ENCODE measurements around the gene KAZN.

KAZN gene

GRCh38 chr1:14820295-14821085 lies 222.0 kb downstream of the KAZN start:
- H3K4me1 ChIP-seq (ENCODE audit: control insufficient read depth, insufficient read depth, low read length) = no peaks in the 10 kb centered on the region
- no peak overlapping the region for H3K27ac ChIP-seq (ENCODE audit: extremely low read depth, low read depth, low read length)
- no peak overlapping the region for H3K4me3 ChIP-seq (ENCODE audit: low read depth, low read length)
- TF ChIP-seq ZNF433 (tag by site-specific recombination; IDR thresholded peaks at IDR 0.05; ENCODE audit: low read depth) = no peak
- no peak for TF ChIP-seq ZNF366 (tag by site-specific recombination; conservative IDR thresholded peaks at IDR 0.05)
- H3K9me3 ChIP-seq (ENCODE audit: control insufficient read depth, insufficient read depth, low read depth, low read length) = no peaks in the 10 kb centered on the region
- POLR2A ChIA-PET = no interaction called here
- CTCF ChIA-PET = no interaction called here
- no peaks in the 10 kb centered on the region for H3K36me3 ChIP-seq (ENCODE audit: control insufficient read depth in 2 of 2, insufficient read depth in 1 of 2, low read length in 2 of 2)

GRCh38 chr1:14822493-14822892 lies 224.0 kb downstream of the KAZN start:
- no peak for TF ChIP-seq AEBP2 (tag by site-specific recombination; IDR thresholded peaks at IDR 0.05; ENCODE audit: borderline replicate concordance)
- no peak for TF ChIP-seq ZNF623 (tag by site-specific recombination; IDR thresholded peaks at IDR 0.05)
- TF ChIP-seq ZNF596 (tag by site-specific recombination; IDR thresholded peaks at IDR 0.05) = no peak
- no peak for TF ChIP-seq ZFP41 (tag by site-specific recombination; IDR thresholded peaks at IDR 0.05; ENCODE audit: borderline replicate concordance)
- no peak for TF ChIP-seq HOXC10 (CRISPR knock-in tag; IDR thresholded peaks at IDR 0.05)
- TF ChIP-seq ZNF571 (tag by site-specific recombination; IDR thresholded peaks at IDR 0.05) = no peak
- TF ChIP-seq ZNF645 (tag by site-specific recombination; IDR thresholded peaks at IDR 0.05) = no peak
- TF ChIP-seq ZNF311 (tag by site-specific recombination; IDR thresholded peaks at IDR 0.05; ENCODE audit: borderline replicate concordance) = no peak
- no peak for TF ChIP-seq SP7 (tag by site-specific recombination; IDR thresholded peaks at IDR 0.05)
- TF ChIP-seq ZNF398 (tag by site-specific recombination; IDR thresholded peaks at IDR 0.05) = no peak
- TF ChIP-seq ZNF302 (tag by site-specific recombination; IDR thresholded peaks at IDR 0.05; ENCODE audit: low read depth) = no peak
- no peak for TF ChIP-seq WT1 (tag by site-specific recombination; IDR thresholded peaks at IDR 0.05)
- no peak for TF ChIP-seq TSHZ1 (tag by site-specific recombination; IDR thresholded peaks at IDR 0.05; ENCODE audit: borderline replicate concordance)
- H3K36me3 ChIP-seq (ENCODE audit: control insufficient read depth in 2 of 2, insufficient read depth in 1 of 2, low read length in 2 of 2) = no peaks in the 10 kb centered on the region
- no peaks in the 10 kb centered on the region for H3K9me3 ChIP-seq (ENCODE audit: control insufficient read depth, insufficient read depth, low read depth, low read length)
- ChIA-PET CTCF (interaction anchor here (0.7 kb wide), 1 partner anchor 193 kb away, joined by 3 read pairs; no protein-coding TSS in a partner anchor), POLR2A (no interaction called here)
- H3K4me3 ChIP-seq (ENCODE audit: low read depth, low read length) = no peak overlapping the region
- H3K4me1 ChIP-seq (ENCODE audit: control insufficient read depth, insufficient read depth, low read length) = no peaks in the 10 kb centered on the region
- no peak overlapping the region for H3K27ac ChIP-seq (ENCODE audit: extremely low read depth, low read depth, low read length)

Data from HEK293 (cell line).